ENCODE measurements around the gene MT4. TPM values are rescaled to one million over a fixed set of nuclear protein-coding genes. Genes with fewer than 3 reads are reported as not detected.

The MT4 gene
- total RNA-seq, 1 donor from 2014 or later, result not detected

DNA sequence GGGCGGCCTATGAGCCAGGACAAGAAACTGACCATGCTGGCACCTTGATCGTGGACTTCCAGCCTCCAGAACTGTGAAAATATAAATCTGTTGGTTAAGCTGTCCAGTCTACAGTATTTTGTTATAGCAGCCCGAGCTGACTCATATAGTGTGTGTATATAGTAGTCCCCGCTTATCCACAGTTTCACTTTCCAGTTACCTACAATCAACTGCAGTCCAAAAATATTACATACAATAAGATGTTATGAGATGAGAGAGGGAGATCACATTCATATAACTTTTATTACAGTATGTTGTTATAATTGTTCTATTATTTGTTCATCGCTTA, 29.4 kb downstream of the MT4 start:
- no peak overlapping the region for H2AFZ ChIP-seq (replicated peaks)
- no peaks in the 10 kb centered on the region for H3K79me2 ChIP-seq (ENCODE audit: low read depth)
- Mint-ChIP-seq H3K4me1 (peaks cover 2% of the 10 kb centered on the region), H3K4me3 (no peak overlapping the region), H3K36me3 (no peaks in the 10 kb centered on the region), H3K27ac (no peak overlapping the region), H3K27me3 (ENCODE audit: insufficient read depth, low read depth) (peaks cover 25% of the 10 kb centered on the region), H3K9me3 (no peaks in the 10 kb centered on the region)
- H3K27ac ChIP-seq, result no peak overlapping the region
- no peak overlapping the region for H3K9ac ChIP-seq
- peaks cover 3% of the 10 kb centered on the region for H3K4me1 ChIP-seq
- H3K4me2 ChIP-seq, result no peak overlapping the region
- H3F3A ChIP-seq (ENCODE audit: low read depth), result no peaks in the 10 kb centered on the region
- TF ChIP-seq, protein P1, sequence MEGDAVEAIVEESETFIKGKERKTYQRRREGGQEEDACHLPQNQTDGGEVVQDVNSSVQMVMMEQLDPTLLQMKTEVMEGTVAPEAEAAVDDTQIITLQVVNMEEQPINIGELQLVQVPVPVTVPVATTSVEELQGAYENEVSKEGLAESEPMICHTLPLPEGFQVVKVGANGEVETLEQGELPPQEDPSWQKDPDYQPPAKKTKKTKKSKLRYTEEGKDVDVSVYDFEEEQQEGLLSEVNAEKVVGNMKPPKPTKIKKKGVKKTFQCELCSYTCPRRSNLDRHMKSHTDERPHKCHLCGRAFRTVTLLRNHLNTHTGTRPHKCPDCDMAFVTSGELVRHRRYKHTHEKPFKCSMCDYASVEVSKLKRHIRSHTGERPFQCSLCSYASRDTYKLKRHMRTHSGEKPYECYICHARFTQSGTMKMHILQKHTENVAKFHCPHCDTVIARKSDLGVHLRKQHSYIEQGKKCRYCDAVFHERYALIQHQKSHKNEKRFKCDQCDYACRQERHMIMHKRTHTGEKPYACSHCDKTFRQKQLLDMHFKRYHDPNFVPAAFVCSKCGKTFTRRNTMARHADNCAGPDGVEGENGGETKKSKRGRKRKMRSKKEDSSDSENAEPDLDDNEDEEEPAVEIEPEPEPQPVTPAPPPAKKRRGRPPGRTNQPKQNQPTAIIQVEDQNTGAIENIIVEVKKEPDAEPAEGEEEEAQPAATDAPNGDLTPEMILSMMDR (IDR thresholded peaks at IDR 0.05), result no peak
- no peak for TF ChIP-seq EZH2 (IDR thresholded peaks at IDR 0.05)
- TF ChIP-seq EZH2phosphoT487 (IDR thresholded peaks at IDR 0.05), result no peak
- H4K20me1 ChIP-seq (ENCODE audit: low read depth), result peaks cover 11% of the 10 kb centered on the region
- no peak overlapping the region for H3K4me3 ChIP-seq
- H3K27me3 ChIP-seq, result peaks cover 70% of the 10 kb centered on the region
- no peaks in the 10 kb centered on the region for H3K9me3 ChIP-seq (ENCODE audit: low read depth)
- no peaks in the 10 kb centered on the region for H3K36me3 ChIP-seq
- no peak for DNase-seq (ENCODE audit: low spot score)

- Mint-ChIP-seq H3K9me3 (no peaks in the 10 kb centered on the region), H3K4me1 (peaks cover 3% of the 10 kb centered on the region)
- H3K27ac ChIP-seq, result no peak overlapping the region
Observed at GRCh38 chr16:56600398-56600999, 35.6 kb downstream of the MT4 start.

GRCh38 chr16:56601325-56601724, 36.5 kb downstream of the MT4 start:
- no peaks in the 10 kb centered on the region for H3K4me1 ChIP-seq
- no peak overlapping the region for H3K27ac Mint-ChIP-seq
- DNase-seq (ENCODE audit: low spot score), result peak; percentile 45
- no peak overlapping the region for H3K27ac ChIP-seq
- H3F3A ChIP-seq (ENCODE audit: low read depth), result peaks cover 4% of the 10 kb centered on the region
- no peaks in the 10 kb centered on the region for H3K36me3 ChIP-seq
- no peak overlapping the region for H3K4me3 ChIP-seq
- H3K9me3 Mint-ChIP-seq, result no peaks in the 10 kb centered on the region
- H4K20me1 ChIP-seq (ENCODE audit: low read depth), result peaks cover 3% of the 10 kb centered on the region
- no peaks in the 10 kb centered on the region for H3K9me3 ChIP-seq (ENCODE audit: low read depth)
- H3K79me2 ChIP-seq (ENCODE audit: low read depth), result no peaks in the 10 kb centered on the region
- H3K4me3 Mint-ChIP-seq, result no peak overlapping the region
- TF ChIP-seq EZH2phosphoT487 (IDR thresholded peaks at IDR 0.05) (no peak), EZH2 (IDR thresholded peaks at IDR 0.05) (no peak)
- TF ChIP-seq, protein P1 (IDR thresholded peaks at IDR 0.05), result no peak
- no peak overlapping the region for H3K9ac ChIP-seq
- H3K27me3 Mint-ChIP-seq (ENCODE audit: insufficient read depth, low read depth), result peaks cover 4% of the 10 kb centered on the region
- H3K4me1 Mint-ChIP-seq, result peaks cover 3% of the 10 kb centered on the region
- no peaks in the 10 kb centered on the region for H3K36me3 Mint-ChIP-seq
- H3K27me3 ChIP-seq, result peaks cover 59% of the 10 kb centered on the region
- H3K4me2 ChIP-seq, result no peak overlapping the region
- no peak overlapping the region for H2AFZ ChIP-seq (replicated peaks)

More at GRCh38 chr16:56600398-56600999, 35.6 kb downstream of the MT4 start:
- H3K36me3 ChIP-seq, result no peaks in the 10 kb centered on the region
- Mint-ChIP-seq H3K27me3 (ENCODE audit: insufficient read depth, low read depth) (peaks cover 4% of the 10 kb centered on the region), H3K36me3 (no peaks in the 10 kb centered on the region), H3K4me3 (no peak overlapping the region), H3K27ac (no peak overlapping the region)
- peaks cover 59% of the 10 kb centered on the region for H3K27me3 ChIP-seq
- TF ChIP-seq EZH2 (IDR thresholded peaks at IDR 0.05) (no peak), EZH2phosphoT487 (IDR thresholded peaks at IDR 0.05) (no peak)
- TF ChIP-seq, protein P1 (IDR thresholded peaks at IDR 0.05), result peak; percentile 76
- no peak overlapping the region for H3K4me2 ChIP-seq
- no peaks in the 10 kb centered on the region for H3K4me1 ChIP-seq
- H3K9ac ChIP-seq, result no peak overlapping the region
- H3K4me3 ChIP-seq, result no peak overlapping the region
- H4K20me1 ChIP-seq (ENCODE audit: low read depth), result peaks cover 3% of the 10 kb centered on the region
- no peaks in the 10 kb centered on the region for H3K9me3 ChIP-seq (ENCODE audit: low read depth)
- no peak overlapping the region for H2AFZ ChIP-seq (replicated peaks)
- H3F3A ChIP-seq (ENCODE audit: low read depth), result peaks cover 4% of the 10 kb centered on the region
- peak; percentile 61 for DNase-seq (ENCODE audit: low spot score)
- no peaks in the 10 kb centered on the region for H3K79me2 ChIP-seq (ENCODE audit: low read depth)

All from neural progenitor cell (in vitro differentiated cells).